GM23248 (cell line): Measurements from ENCODE around the gene INTS11.

ENCODE experiments used
- EZH2 ChIP-seq: fragments of 200-600 bp; sonication (generic); IDR thresholded peaks from 2 replicates; pipeline ENCODE4 v1.6.1; 2018; ENCODE audit warnings: antibody characterized with exemption, mild to moderate bottlenecking; ENCODE audit not compliant: insufficient read depth, poor library complexity, severe bottlenecking
- EZH2phosphoT487 ChIP-seq: fragments of 200-600 bp; sonication (generic); IDR thresholded peaks from 2 replicates; pipeline ENCODE4 v1.6.1; 2018; ENCODE audit warnings: antibody characterized with exemption, moderate library complexity, mild to moderate bottlenecking, low read depth; ENCODE audit not compliant: insufficient read depth

GRCh38 chr1:1365875-1366698, 41.6 kb upstream of the INTS11 start:
- TF ChIP-seq EZH2 (no peak), EZH2phosphoT487 (no peak)
